IMR-90 (cell line): ENCODE measurements around the gene KCNJ1. TPM values are rescaled to one million over a fixed set of nuclear protein-coding genes. Genes with fewer than 3 reads are reported as not detected.

Source experiments
- ATAC-seq: fragments of 200-7000 bp; cut with Tn5 transposase; 2 replicates; pipeline ENCODE4 v1.9.1; 2020; ENCODE audit warnings: low read depth, mild to moderate bottlenecking, moderate library complexity
- BruUV-seq: library from RNA; stranded (reverse); fragments of 400-500 nt; replicated peaks from 2 replicates; lab custom pipeline; 2021; lab: Mats Ljungman, UMichigan
- CTCF ChIA-PET: fragments of 300-600 bp; formaldehyde crosslinking; extraction: SDS; loops from one replicate; lab custom pipeline; 2021; ENCODE audit warnings: antibody characterized with exemption; lab: Yijun Ruan, JAX
- POLR2A ChIA-PET: fragments of 300-600 bp; sonication (Branson Sonifier 250); formaldehyde crosslinking; loops from one replicate; lab custom pipeline; 2022; ENCODE audit warnings: antibody characterized with exemption; ENCODE audit not compliant: unreplicated experiment; lab: Charles Lee
- DNase-seq: peaks from one replicate; pipeline ENCODE4 v3.0.0; 2013
- H2AFZ ChIP-seq: replicated peaks from 2 replicates; pipeline ENCODE3; 2013; ENCODE audit warnings: low read length, mild to moderate bottlenecking; ENCODE audit not compliant: poor library complexity
- H2AK5ac ChIP-seq: 2 replicates; pipeline ENCODE4 v1.6.1; 2013; ENCODE audit warnings: low read depth, low read length, inconsistent platforms
- H2AK9ac ChIP-seq: replicated peaks from 2 replicates; pipeline ENCODE3; 2013; ENCODE audit warnings: mild to moderate bottlenecking, low read depth, low read length, moderate library complexity; ENCODE audit not compliant: poor library complexity
- H2BK120ac ChIP-seq: 2 replicates; pipeline ENCODE4 v1.6.1; 2013; ENCODE audit warnings: low read depth, low read length, inconsistent platforms
- H2BK15ac ChIP-seq: 3 replicates; pipeline ENCODE4 v1.6.1; 2013; ENCODE audit warnings: low read depth, low read length, inconsistent platforms
- H2BK20ac ChIP-seq: 2 replicates; pipeline ENCODE4 v1.6.1; 2013; ENCODE audit warnings: low read depth, mild to moderate bottlenecking, inconsistent platforms, low read length, moderate library complexity
- H2BK5ac ChIP-seq: 2 replicates; pipeline ENCODE4 v1.6.1; 2013; ENCODE audit warnings: mild to moderate bottlenecking, low read depth, low read length, inconsistent platforms; ENCODE audit not compliant: poor library complexity, severe bottlenecking
- H3K14ac ChIP-seq: replicated peaks from 2 replicates; pipeline ENCODE4 v1.6.1; 2013; ENCODE audit warnings: low read depth, low read length, inconsistent platforms
- H3K18ac ChIP-seq: 2 replicates; pipeline ENCODE4 v1.6.1; 2013; ENCODE audit warnings: low read depth, low read length, control low read depth
- H3K23ac ChIP-seq: 2 replicates; pipeline ENCODE4 v1.6.1; 2013; ENCODE audit warnings: low read depth, low read length, inconsistent platforms
- H3K27ac ChIP-seq: 2 replicates; pipeline ENCODE4 v1.5.1; 2013; ENCODE audit warnings: mild to moderate bottlenecking, control low read depth, low read length; ENCODE audit not compliant: insufficient read depth
- H3K27me3 ChIP-seq: 2 replicates; pipeline ENCODE4 v1.6.1; 2013; ENCODE audit warnings: low read length; ENCODE audit not compliant: control insufficient read depth, insufficient read depth
- H3K36me3 ChIP-seq: 2 replicates; pipeline ENCODE4 v1.6.1; 2013; ENCODE audit warnings: low read length, mixed read lengths; ENCODE audit not compliant: control insufficient read depth, insufficient read depth
- H3K4ac ChIP-seq: 2 replicates; pipeline ENCODE4 v1.6.1; 2013; ENCODE audit warnings: low read depth, low read length, inconsistent platforms
- H3K4me1 ChIP-seq: 2 replicates; pipeline ENCODE4 v1.6.1; 2013; ENCODE audit warnings: low read length, mixed read lengths; ENCODE audit not compliant: control insufficient read depth, insufficient read depth
- H3K4me2 ChIP-seq: 2 replicates; pipeline ENCODE4 v1.6.1; 2013; ENCODE audit warnings: low read depth, mild to moderate bottlenecking, control low read depth, low read length, moderate library complexity
- H3K4me3 ChIP-seq: 2 replicates; pipeline ENCODE4 v1.5.1; 2013; ENCODE audit warnings: low read depth, mild to moderate bottlenecking, control low read depth, low read length, moderate library complexity; ENCODE audit not compliant: insufficient read depth
- H3K56ac ChIP-seq: 2 replicates; pipeline ENCODE4 v1.6.1; 2013; ENCODE audit warnings: low read length, inconsistent platforms; ENCODE audit not compliant: insufficient read depth; ENCODE audit errors: extremely low read depth
- H3K79me1 ChIP-seq, 2 experiments: 2 replicates each; pipeline ENCODE4 v1.6.1; 2013; ENCODE audit warnings: low read length in 2 of 2, inconsistent platforms in 1 of 2, low read depth in 1 of 2
- H3K9ac ChIP-seq: 2 replicates; pipeline ENCODE4 v1.6.1; 2013; ENCODE audit warnings: low read depth, low read length, control low read depth
- H3K9me1 ChIP-seq: 2 replicates; pipeline ENCODE4 v1.6.1; 2013; ENCODE audit warnings: low read length, inconsistent platforms; ENCODE audit not compliant: insufficient read depth
- H3K9me3 ChIP-seq: 2 replicates; pipeline ENCODE4 v1.6.1; 2013; ENCODE audit warnings: low read length; ENCODE audit not compliant: control insufficient read depth, insufficient read depth
- H4K20me1 ChIP-seq: 2 replicates; pipeline ENCODE4 v1.6.1; 2013; ENCODE audit warnings: low read length, inconsistent platforms; ENCODE audit not compliant: insufficient read depth
- H4K5ac ChIP-seq: 2 replicates; pipeline ENCODE4 v1.6.1; 2013; ENCODE audit warnings: mild to moderate bottlenecking, low read depth, low read length, control low read depth
- H4K8ac ChIP-seq, 2 experiments: 2 replicates each; pipeline ENCODE4 v1.6.1; 2013; ENCODE audit warnings: low read depth in 2 of 2, low read length in 2 of 2, control low read depth in 1 of 2, inconsistent platforms in 1 of 2
- H4K91ac ChIP-seq: 2 replicates; pipeline ENCODE4 v1.6.1; 2013; ENCODE audit warnings: low read depth, low read length, inconsistent platforms; ENCODE audit not compliant: insufficient read depth
- BHLHE40 ChIP-seq: fragments of 150-350 bp; IDR thresholded peaks from 2 replicates; pipeline ENCODE4 v1.6.1; 2016; ENCODE audit warnings: mild to moderate bottlenecking, low read depth, low read length
- CEBPB ChIP-seq: IDR thresholded peaks from 2 replicates; pipeline ENCODE4 v1.6.1; 2012; ENCODE audit warnings: low read depth, low read length, improper control_type of control experiment
- CTCF ChIP-seq: conservative IDR thresholded peaks from 2 replicates; pipeline ENCODE4 v1.5.1; 2012; ENCODE audit warnings: mild to moderate bottlenecking, low read depth, low read length, improper control_type of control experiment
- ELK1 ChIP-seq: fragments of 150-350 bp; IDR thresholded peaks from 2 replicates; pipeline ENCODE4 v1.6.1; 2016; ENCODE audit warnings: low read depth, mild to moderate bottlenecking, low read length, moderate library complexity, borderline replicate concordance
- FOS ChIP-seq: fragments of 150-350 bp; IDR thresholded peaks from 2 replicates; pipeline ENCODE4 v1.6.1; 2016; ENCODE audit warnings: low read depth, low read length
- MAFK ChIP-seq: IDR thresholded peaks from 2 replicates; pipeline ENCODE4 v1.6.1; 2012; ENCODE audit warnings: low read depth, low read length, improper control_type of control experiment
- MAZ ChIP-seq: IDR thresholded peaks from 2 replicates; pipeline ENCODE4 v1.6.1; 2012; ENCODE audit warnings: low read depth, mild to moderate bottlenecking, low read length, improper control_type of control experiment, moderate library complexity, borderline replicate concordance
- MXI1 ChIP-seq: IDR thresholded peaks from 2 replicates; pipeline ENCODE4 v1.6.1; 2012; ENCODE audit warnings: low read depth, mild to moderate bottlenecking, low read length, moderate library complexity, borderline replicate concordance
- NFE2L2 ChIP-seq: fragments of 150-350 bp; IDR thresholded peaks from 2 replicates; pipeline ENCODE4 v1.6.1; 2016; ENCODE audit warnings: low read depth, mild to moderate bottlenecking, low read length
- POLR2A ChIP-seq: IDR thresholded peaks from 2 replicates; pipeline ENCODE4 v1.6.1; 2012; ENCODE audit warnings: mild to moderate bottlenecking, low read depth, low read length
- RAD21 ChIP-seq: IDR thresholded peaks from 2 replicates; pipeline ENCODE4 v1.6.1; 2012; ENCODE audit warnings: low read length, improper control_type of control experiment
- RCOR1 ChIP-seq: IDR thresholded peaks from 2 replicates; pipeline ENCODE4 v1.6.1; 2012; ENCODE audit warnings: mild to moderate bottlenecking, low read length, improper control_type of control experiment; ENCODE audit not compliant: insufficient replicate concordance
- SMC3 ChIP-seq: fragments of 150-350 bp; IDR thresholded peaks from 2 replicates; pipeline ENCODE4 v1.6.1; 2016; ENCODE audit warnings: low read depth, mild to moderate bottlenecking, antibody characterized with exemption, low read length, moderate library complexity
- USF2 ChIP-seq: fragments of 150-350 bp; IDR thresholded peaks from 2 replicates; pipeline ENCODE4 v1.6.1; 2017; ENCODE audit warnings: mild to moderate bottlenecking, antibody characterized with exemption, low read length, low read depth
- WGBS, 2 experiments: methylation state at CpG; one replicate each; pipeline versions ENCODE4 v1.1.5 to v1.1.7; 2013; ENCODE audit warnings: missing lambda C conversion rate in 2 of 2; ENCODE audit not compliant: insufficient read length in 1 of 2; ENCODE audit errors: extremely low coverage in 2 of 2; 5-methylcytosine and 5-hydroxymethylcytosine counted together
- dilution Hi-C: fragments of 300-500 bp; cut with HindIII; formaldehyde crosslinking; loops from one replicate; pipeline ENCODE4 v1.14.3; 2018; ENCODE audit warnings: low sequenced_read_pairs; ENCODE audit not compliant: unreplicated experiment
- in situ Hi-C: fragments of 300-500 bp; cut with MboI; formaldehyde crosslinking; loops from 3 replicates; pipeline ENCODE4 v1.14.3; 2019; ENCODE audit warnings: low sequenced_read_pairs, inconsistent platforms, mixed read lengths
- intact Hi-C: fragments of 100-400 bp; cut with micrococcal nuclease; formaldehyde crosslinking; loops from 2 replicates; pipeline ENCODE4 v1.10.0; 2022
- polyA plus RNA-seq, 3 experiments: library from polyadenylated mRNA; depleted of rRNA; stranded (reverse); fragments of >200 nt; gene quantifications; 2 replicates each; pipeline ENCODE4 v1.2.3, GENCODE V29; 2012; ENCODE audit warnings: low replicate concordance in 1 of 3
- total RNA-seq: library from RNA; depleted of rRNA; stranded (reverse); fragments of >200 nt; gene quantifications from 2 replicates; pipeline ENCODE4 v1.2.3, GENCODE V29; 2012

The KCNJ1 gene
- total and polyA plus RNA-seq, 2 of the 4 experiments (the other 2 are of a cell fraction) = not detected

GRCh38 chr11:128803449-128804245 is 63.4 kb downstream of the KCNJ1 start:
- H3K23ac ChIP-seq = no peak overlapping the region
- H3K4me3 ChIP-seq = no peak overlapping the region
- no peaks in the 10 kb centered on the region for H3K27me3 ChIP-seq
- no peak overlapping the region for H2BK20ac ChIP-seq
- no peak overlapping the region for H4K5ac ChIP-seq
- WGBS, 2 experiments = 0% methylated on average over 1 of the region's 6 CpGs; no CpG with 5 or more reads in 1 of the 2 experiments
- ATAC-seq (no peak), DNase-seq (no peak)
- H3K9ac ChIP-seq = no peak overlapping the region
- H2AK5ac ChIP-seq = peak overlapping the region; percentile 12; the same call in 1 of the 2 replicates
- H3K18ac ChIP-seq = no peak overlapping the region
- no peak overlapping the region for H3K4me2 ChIP-seq
- H3K4me1 ChIP-seq = peaks cover 19% of the 10 kb centered on the region
- H4K20me1 ChIP-seq = no peaks in the 10 kb centered on the region
- POLR2A ChIA-PET = no interaction called here
- peaks cover 2% of the 10 kb centered on the region; the same call in 1 of the 2 replicates for H3K36me3 ChIP-seq
- H2BK120ac ChIP-seq = peak overlapping the region; percentile 11; the same call in 1 of the 2 replicates
- dilution Hi-C loops (no loop called here), intact Hi-C loops (no loop called here), in situ Hi-C loops (no loop called here)
- H3K27ac ChIP-seq = no peak overlapping the region
- no peak overlapping the region for H2AK9ac ChIP-seq
- CTCF ChIA-PET = interaction anchor here (0.7 kb wide), 1 partner anchor 81 kb away, joined by 3 read pairs; no protein-coding TSS in a partner anchor
- H2BK15ac ChIP-seq = 0 out of 3 replicates have a peak overlapping the region, but pooled peaks have one; percentile 7
- no peaks in the 10 kb centered on the region for H3K9me3 ChIP-seq
- no peak overlapping the region; the same call in 1 of the 2 replicates for H3K14ac ChIP-seq
- peaks cover 12% of the 10 kb centered on the region for H3K9me1 ChIP-seq
- H4K91ac ChIP-seq = no peak overlapping the region
- no peak overlapping the region for H2BK5ac ChIP-seq
- no peak overlapping the region; a peak in 1 of 4 replicates for H4K8ac ChIP-seq
- H2AFZ ChIP-seq = no peak overlapping the region
- H3K79me1 ChIP-seq = peaks cover 0 to 5% of the 10 kb centered on the region in 2 experiments; a peak in 2 of 4 replicates
- no peak overlapping the region for H3K56ac ChIP-seq
- H3K4ac ChIP-seq = peak overlapping the region; percentile 8; the same call in 1 of the 2 replicates
- no TSS peak for BruUV-seq
- no peak for TF ChIP-seq USF2
- TF ChIP-seq SMC3 = no peak
- TF ChIP-seq MAFK = no peak
- TF ChIP-seq CTCF = no peak
- TF ChIP-seq MAZ = no peak
- TF ChIP-seq FOS = no peak
- no peak for TF ChIP-seq MXI1
- no peak for TF ChIP-seq BHLHE40
- no peak for TF ChIP-seq POLR2A
- TF ChIP-seq RCOR1 = no peak
- no peak for TF ChIP-seq RAD21
- no peak for TF ChIP-seq ELK1
- no peak for TF ChIP-seq CEBPB
- no peak for TF ChIP-seq NFE2L2
